ENCODE measurements around the gene SP3.

DNA sequence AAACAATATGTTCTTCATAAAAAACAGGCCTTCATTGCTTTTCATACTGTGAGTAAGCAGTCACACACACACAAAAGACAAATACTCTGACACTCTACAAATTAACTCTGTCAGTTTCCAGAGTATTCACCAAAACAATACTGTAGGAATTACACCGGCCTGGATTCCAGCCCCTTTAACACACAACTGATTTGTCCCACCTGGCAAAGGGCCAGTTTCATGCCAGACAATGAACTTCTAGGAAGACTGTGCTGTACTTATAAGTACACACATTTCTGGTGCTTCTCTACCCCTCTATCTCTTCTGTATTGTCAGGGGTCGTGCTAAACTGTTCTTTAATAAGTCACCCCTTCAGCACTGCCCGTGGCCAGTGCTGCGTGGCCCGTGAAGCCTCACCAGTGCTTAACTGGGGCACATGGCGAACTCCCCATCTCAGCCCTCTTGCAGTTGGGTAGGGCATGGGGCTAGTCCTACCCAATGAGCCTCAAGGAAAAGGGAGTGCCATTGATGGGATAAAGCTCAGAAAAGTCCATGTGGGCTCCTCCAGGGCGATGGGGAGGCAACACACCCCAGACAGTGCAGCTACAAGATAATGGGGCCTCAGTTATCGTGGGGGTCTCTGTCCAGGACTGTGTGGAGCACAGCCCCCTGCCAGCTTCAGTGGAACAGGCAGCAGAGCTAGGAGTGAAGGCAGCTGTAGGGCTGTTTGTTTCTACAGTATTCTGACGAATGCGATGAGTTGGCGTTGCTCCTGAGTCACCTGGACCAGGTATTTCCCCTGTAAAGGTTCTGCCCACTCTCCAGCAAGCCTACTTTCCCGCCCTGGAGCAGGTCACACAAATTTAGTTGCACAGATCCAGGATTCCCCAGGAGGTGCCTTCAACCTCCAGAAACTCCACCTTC is 99.0 kb downstream of the SP3 start:
- TF ChIP-seq POLR2AphosphoS5 (IDR thresholded peaks at IDR 0.05) (no peak), POLR2A (IDR thresholded peaks at IDR 0.05) (no peak)
- TF ChIP-seq, protein P1, sequence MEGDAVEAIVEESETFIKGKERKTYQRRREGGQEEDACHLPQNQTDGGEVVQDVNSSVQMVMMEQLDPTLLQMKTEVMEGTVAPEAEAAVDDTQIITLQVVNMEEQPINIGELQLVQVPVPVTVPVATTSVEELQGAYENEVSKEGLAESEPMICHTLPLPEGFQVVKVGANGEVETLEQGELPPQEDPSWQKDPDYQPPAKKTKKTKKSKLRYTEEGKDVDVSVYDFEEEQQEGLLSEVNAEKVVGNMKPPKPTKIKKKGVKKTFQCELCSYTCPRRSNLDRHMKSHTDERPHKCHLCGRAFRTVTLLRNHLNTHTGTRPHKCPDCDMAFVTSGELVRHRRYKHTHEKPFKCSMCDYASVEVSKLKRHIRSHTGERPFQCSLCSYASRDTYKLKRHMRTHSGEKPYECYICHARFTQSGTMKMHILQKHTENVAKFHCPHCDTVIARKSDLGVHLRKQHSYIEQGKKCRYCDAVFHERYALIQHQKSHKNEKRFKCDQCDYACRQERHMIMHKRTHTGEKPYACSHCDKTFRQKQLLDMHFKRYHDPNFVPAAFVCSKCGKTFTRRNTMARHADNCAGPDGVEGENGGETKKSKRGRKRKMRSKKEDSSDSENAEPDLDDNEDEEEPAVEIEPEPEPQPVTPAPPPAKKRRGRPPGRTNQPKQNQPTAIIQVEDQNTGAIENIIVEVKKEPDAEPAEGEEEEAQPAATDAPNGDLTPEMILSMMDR (IDR thresholded peaks at IDR 0.05 in 8 of 11, conservative IDR thresholded peaks at IDR 0.05 in 3 of 11), result no peak
